SK-MEL-5 (cell line): ENCODE results near the gene UQCRFS1. TPM values are rescaled to one million over a fixed set of nuclear protein-coding genes. Genes with fewer than 3 reads are reported as not detected.
"Not testable (repeated sequence)": the region's sequence is repeated elsewhere in the genome, so short reads cannot be mapped to it uniquely, and the experiment has no call there.

ENCODE experiments used
- DNase-seq: peaks from one replicate; pipeline ENCODE4 v3.0.0-alpha.2; 2016; ENCODE audit warnings: low read depth, low spot score
- in situ Hi-C: cut with HindIII; loops from 2 replicates; pipeline ENCODE4 v1.10.0; 2016; ENCODE audit warnings: low sequenced_read_pairs, high pct_unique_total_duplicates, low pct_unique_long_range_greater_than_20kb
- total RNA-seq: library from RNA; depleted of rRNA; stranded (reverse); fragments of >200 nt; shearing (Covaris generic); gene quantifications from 2 replicates; pipeline ENCODE4 v1.2.3, GENCODE V29; 2014

The UQCRFS1 gene
- total RNA-seq, 1 experiment from 2014 or later, result 75.0 TPM

GRCh38 chr19:29232315-29232852 lies 19.4 kb upstream of the UQCRFS1 start:
- in situ Hi-C loops, result no loop called here
- no peak for DNase-seq

GRCh38 chr19:29231306-29231705 lies 18.4 kb upstream of the UQCRFS1 start:
- DNase-seq, in situ Hi-C loops: not testable (repeated sequence)

- no peak for DNase-seq
- in situ Hi-C loops, result no loop called here
Observed at GRCh38 chr19:29217616-29218015, 4.7 kb upstream of the UQCRFS1 start.

- DNase-seq, result no peak
- in situ Hi-C loops, result no loop called here
Observed at GRCh38 chr19:29216021-29216420, 3.1 kb upstream of the UQCRFS1 start.

- DNase-seq, result no peak
- in situ Hi-C loops, result no loop called here
Observed at GRCh38 chr19:29215322-29215845, 2.4 kb upstream of the UQCRFS1 start.

GRCh38 chr19:29214411-29214810 lies 1.5 kb upstream of the UQCRFS1 start:
- in situ Hi-C loops, result no loop called here
- DNase-seq, result no peak

- in situ Hi-C loops, result no loop called here
- no peak for DNase-seq
Observed at GRCh38 chr19:29212356-29212647, 649 bp downstream of the UQCRFS1 start.

GRCh38 chr19:29211562-29212355 lies 1.2 kb downstream of the UQCRFS1 start:
- in situ Hi-C loops, result no loop called here
- DNase-seq, result no peak

GRCh38 chr19:29211041-29211440 lies 1.9 kb downstream of the UQCRFS1 start:
- DNase-seq, in situ Hi-C loops: not testable (repeated sequence)

GRCh38 chr19:29210502-29210901 lies 2.4 kb downstream of the UQCRFS1 start:
- in situ Hi-C loops, DNase-seq: not testable (repeated sequence)

- DNase-seq, in situ Hi-C loops: not testable (repeated sequence)
Observed at GRCh38 chr19:29207403-29208187, 5.4 kb downstream of the UQCRFS1 start.

GRCh38 chr19:29206453-29206852 lies 6.5 kb downstream of the UQCRFS1 start:
- DNase-seq, result no peak
- in situ Hi-C loops, result no loop called here

GRCh38 chr19:29202281-29202680 lies 10.7 kb downstream of the UQCRFS1 start:
- in situ Hi-C loops, result no loop called here
- no peak for DNase-seq

- in situ Hi-C loops, result no loop called here
- no peak for DNase-seq
Observed at GRCh38 chr19:29201855-29202254, 11.1 kb downstream of the UQCRFS1 start.

GRCh38 chr19:29194658-29195057 lies 18.3 kb downstream of the UQCRFS1 start:
- no peak for DNase-seq
- in situ Hi-C loops, result no loop called here

GRCh38 chr19:29193155-29193554 lies 19.8 kb downstream of the UQCRFS1 start:
- no peak for DNase-seq
- in situ Hi-C loops, result no loop called here

GRCh38 chr19:29191005-29191404 lies 21.9 kb downstream of the UQCRFS1 start:
- in situ Hi-C loops, result no loop called here
- DNase-seq, result no peak

- in situ Hi-C loops, result no loop called here
- DNase-seq, result no peak
Observed at GRCh38 chr19:29189033-29189360, 24.0 kb downstream of the UQCRFS1 start.
